HEK293 (cell line): ENCODE results near the gene AIF1.
A peak's percentile ranks its signal among the peaks of the same experiment; 100 is the strongest.

ENCODE experiments used
- CTCF ChIA-PET: fragments of 350-600 bp; formaldehyde crosslinking; extraction: SDS; loops from one replicate; lab custom pipeline; 2021; ENCODE audit warnings: antibody characterized with exemption; lab: Yijun Ruan, JAX
- POLR2A ChIA-PET: fragments of 300-600 bp; formaldehyde crosslinking; extraction: SDS; loops from one replicate; lab custom pipeline; 2020; ENCODE audit warnings: antibody characterized with exemption, inconsistent platforms; lab: Yijun Ruan, JAX
- H3K27ac ChIP-seq: fragments of 200-500 bp; sonication (Bioruptor generic); 2 replicates; pipeline ENCODE4 v1.5.1; 2014; ENCODE audit warnings: low read depth, low read length, control low read depth, inconsistent platforms; ENCODE audit errors: extremely low read depth
- H3K36me3 ChIP-seq, 2 experiments: fragments of 200-500 bp in 1 of 2; sonication (Bioruptor generic) in 1 of 2; 1 replicate in 1 of 2; 2 replicates in 1 of 2; pipeline ENCODE4 v1.5.1; 2014 to 2017; ENCODE audit warnings: inconsistent platforms in 2 of 2, low read length in 2 of 2; ENCODE audit not compliant: control insufficient read depth in 2 of 2, insufficient read depth in 1 of 2
- H3K4me1 ChIP-seq: fragments of 200-500 bp; sonication (Bioruptor generic); 2 replicates; pipeline ENCODE4 v1.5.1; 2014; ENCODE audit warnings: mild to moderate bottlenecking, low read length, inconsistent platforms; ENCODE audit not compliant: control insufficient read depth, insufficient read depth
- H3K4me3 ChIP-seq: 2 replicates; pipeline ENCODE4 v1.5.1; 2011; ENCODE audit warnings: low read depth, mild to moderate bottlenecking, control low read depth, low read length, moderate library complexity
- H3K9me3 ChIP-seq: fragments of 200-500 bp; sonication (Bioruptor generic); 2 replicates; pipeline ENCODE4 v1.5.1; 2014; ENCODE audit warnings: low read depth, low read length, inconsistent platforms; ENCODE audit not compliant: control insufficient read depth, insufficient read depth
- EGR2 ChIP-seq: fragments of 450-650 bp; formaldehyde crosslinking; IDR thresholded peaks from 2 replicates; pipeline ENCODE4 v1.5.1; 2016; ENCODE audit warnings: low read depth, missing biosample characterization, missing genetic modification characterization
- GLI4 ChIP-seq: fragments of 450-650 bp; formaldehyde crosslinking; IDR thresholded peaks from 2 replicates; pipeline ENCODE4 v1.5.1; 2016; ENCODE audit warnings: missing biosample characterization, missing genetic modification characterization
- GLIS2 ChIP-seq: fragments of 450-650 bp; formaldehyde crosslinking; IDR thresholded peaks from 2 replicates; pipeline ENCODE4 v1.5.1; 2016; ENCODE audit warnings: missing biosample characterization, missing genetic modification characterization
- KLF10 ChIP-seq: fragments of 450-650 bp; IDR thresholded peaks from 2 replicates; pipeline ENCODE4 v1.5.1; 2018; ENCODE audit warnings: missing biosample characterization, mild to moderate bottlenecking, missing genetic modification characterization
- PRDM1 ChIP-seq: fragments of 450-650 bp; formaldehyde crosslinking; IDR thresholded peaks from 2 replicates; pipeline ENCODE4; 2016; ENCODE audit warnings: missing biosample characterization, missing genetic modification characterization
- SCRT1 ChIP-seq: fragments of 450-650 bp; formaldehyde crosslinking; IDR thresholded peaks from 2 replicates; pipeline ENCODE4 v1.5.1; 2016; ENCODE audit warnings: missing biosample characterization, missing genetic modification characterization, borderline replicate concordance
- TSHZ1 ChIP-seq: fragments of 450-650 bp; formaldehyde crosslinking; IDR thresholded peaks from 2 replicates; pipeline ENCODE4 v1.5.1; 2016; ENCODE audit warnings: missing biosample characterization, missing genetic modification characterization, borderline replicate concordance
- YY1 ChIP-seq: fragments of 450-650 bp; formaldehyde crosslinking; IDR thresholded peaks from 2 replicates; pipeline ENCODE4 v1.5.1; 2018; ENCODE audit warnings: missing biosample characterization, missing genetic modification characterization
- ZBTB11 ChIP-seq: fragments of 450-650 bp; formaldehyde crosslinking; conservative IDR thresholded peaks from 2 replicates; pipeline ENCODE4 v1.5.1; 2016; ENCODE audit warnings: low read depth, missing biosample characterization, missing genetic modification characterization
- ZBTB7A ChIP-seq: fragments of 450-650 bp; formaldehyde crosslinking; IDR thresholded peaks from 2 replicates; pipeline ENCODE4 v1.5.1; 2016; ENCODE audit warnings: low read depth, missing biosample characterization, missing genetic modification characterization
- ZEB2 ChIP-seq: fragments of 450-650 bp; formaldehyde crosslinking; IDR thresholded peaks from 2 replicates; pipeline ENCODE4 v1.5.1; 2016; ENCODE audit warnings: missing biosample characterization, missing genetic modification characterization
- ZFHX2 ChIP-seq: fragments of 450-650 bp; formaldehyde crosslinking; conservative IDR thresholded peaks from 2 replicates; pipeline ENCODE4 v1.5.1; 2016; ENCODE audit warnings: missing biosample characterization, missing genetic modification characterization
- ZNF169 ChIP-seq: fragments of 450-650 bp; formaldehyde crosslinking; IDR thresholded peaks from 2 replicates; pipeline ENCODE4 v1.5.1; 2016; ENCODE audit warnings: missing biosample characterization, missing genetic modification characterization
- ZNF202 ChIP-seq: fragments of 450-650 bp; formaldehyde crosslinking; IDR thresholded peaks from 2 replicates; pipeline ENCODE4 v1.5.1; 2016; ENCODE audit warnings: missing biosample characterization, missing genetic modification characterization, borderline replicate concordance
- ZNF366 ChIP-seq: fragments of 450-650 bp; formaldehyde crosslinking; conservative IDR thresholded peaks from 2 replicates; pipeline ENCODE4 v1.5.1; 2016; ENCODE audit warnings: missing biosample characterization, missing genetic modification characterization
- ZNF473 ChIP-seq: fragments of 450-650 bp; formaldehyde crosslinking; IDR thresholded peaks from 2 replicates; pipeline ENCODE4 v1.5.1; 2017; ENCODE audit warnings: missing biosample characterization, missing genetic modification characterization
- ZNF510 ChIP-seq: fragments of 450-650 bp; formaldehyde crosslinking; IDR thresholded peaks from 2 replicates; pipeline ENCODE4 v1.5.1; 2018; ENCODE audit warnings: mild to moderate bottlenecking, missing genetic modification characterization, missing biosample characterization; ENCODE audit not compliant: insufficient replicate concordance
- ZNF596 ChIP-seq: fragments of 450-650 bp; IDR thresholded peaks from 2 replicates; pipeline ENCODE4 v1.5.0; 2018; ENCODE audit warnings: missing biosample characterization, mild to moderate bottlenecking, missing genetic modification characterization, moderate library complexity
- ZNF660 ChIP-seq: fragments of 450-650 bp; IDR thresholded peaks from 2 replicates; pipeline ENCODE4 v1.5.1; 2018; ENCODE audit warnings: missing biosample characterization, mild to moderate bottlenecking, missing genetic modification characterization
- ZNF701 ChIP-seq: fragments of 450-650 bp; formaldehyde crosslinking; IDR thresholded peaks from 2 replicates; pipeline ENCODE4 v1.5.1; 2016; ENCODE audit warnings: missing biosample characterization, missing genetic modification characterization
- ZNF837 ChIP-seq: fragments of 450-650 bp; formaldehyde crosslinking; IDR thresholded peaks from 2 replicates; pipeline ENCODE4 v1.5.1; 2016; ENCODE audit warnings: missing biosample characterization, missing genetic modification characterization
- ZSCAN30 ChIP-seq: fragments of 450-650 bp; IDR thresholded peaks from 2 replicates; pipeline ENCODE4 v1.5.1; 2018; ENCODE audit warnings: missing biosample characterization, mild to moderate bottlenecking, missing genetic modification characterization, moderate library complexity
- TF ChIP-seq, protein P1 (sequence below): fragments of 450-650 bp; formaldehyde crosslinking; IDR thresholded peaks from 2 replicates; pipeline ENCODE4 v1.5.1; 2017; ENCODE audit warnings: missing biosample characterization, missing genetic modification characterization

Gene AIF1

GRCh38 chr6:31587791-31588777, 26.9 kb upstream of the AIF1 start:
- no peaks in the 10 kb centered on the region for H3K36me3 ChIP-seq
- no peaks in the 10 kb centered on the region for H3K9me3 ChIP-seq
- H3K4me1 ChIP-seq = no peaks in the 10 kb centered on the region
- no peak for TF ChIP-seq ZEB2 (tag by site-specific recombination)
- no peak for TF ChIP-seq ZNF660 (tag by site-specific recombination)
- peak; percentile 99 for TF ChIP-seq PRDM1
- TF ChIP-seq ZNF366 (tag by site-specific recombination) = peak; percentile 60
- no peak for TF ChIP-seq ZSCAN30 (tag by site-specific recombination)
- no peak for TF ChIP-seq ZNF169
- peak; percentile 97 for TF ChIP-seq ZNF596 (tag by site-specific recombination)
- TF ChIP-seq KLF10 (tag by site-specific recombination) = no peak
- H3K27ac ChIP-seq = no peak overlapping the region
- H3K4me3 ChIP-seq = no peak overlapping the region
- ChIA-PET POLR2A (interaction anchor here (0.6 kb wide), 1 partner anchor 87 kb away, joined by 3 read pairs; no protein-coding TSS in a partner anchor), CTCF (interaction anchor here (0.6 to 18.7 kb wide), 10 partner anchors 8 to 485 kb away, joined by 3 to 518 read pairs (median 4); partner anchors contain the start of genes ATP6V1G2, NCR3 and TNF)

DNA sequence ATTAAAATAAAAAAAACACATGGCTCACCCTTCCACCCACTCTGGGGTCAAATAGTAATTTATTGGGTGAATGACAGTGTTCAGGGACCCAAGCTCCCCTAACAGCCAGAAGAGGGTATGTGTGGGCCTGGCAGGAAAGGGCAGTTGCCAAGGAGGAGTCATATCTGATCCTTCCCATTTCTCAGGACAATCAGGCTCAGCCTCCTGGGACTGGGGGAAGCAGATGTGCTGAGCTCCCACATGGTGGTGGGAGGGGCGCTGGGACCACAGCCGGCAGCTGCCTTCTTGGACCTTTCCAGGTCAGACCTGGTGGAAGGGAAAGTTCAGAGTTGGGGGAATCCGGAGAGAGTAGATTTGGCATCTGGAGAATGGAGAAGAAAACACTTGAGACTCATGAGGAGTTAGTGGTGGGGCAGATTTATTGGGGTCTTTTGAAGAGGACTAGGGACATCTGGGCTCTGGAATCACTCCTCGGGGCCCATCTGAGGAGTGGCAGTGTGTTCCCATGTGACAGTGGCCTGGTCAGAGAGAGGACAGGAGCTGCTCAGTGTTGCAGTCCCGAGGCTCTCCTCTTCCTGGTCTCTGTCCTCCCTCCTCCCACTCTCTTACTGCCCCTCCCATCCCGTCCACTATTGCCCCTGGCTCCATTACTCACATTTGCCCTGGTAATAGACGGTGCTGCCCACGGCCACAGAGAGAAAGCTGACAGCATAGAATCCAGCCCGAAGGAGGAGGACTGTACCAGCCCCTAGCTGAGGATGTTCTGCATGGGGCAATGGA, 26.0 kb upstream of the AIF1 start:
- Histone ChIP-seq H3K9me3 (no peaks in the 10 kb centered on the region), H3K4me3 (no peak overlapping the region), H3K27ac (no peak overlapping the region), H3K4me1 (no peaks in the 10 kb centered on the region), H3K36me3 (no peaks in the 10 kb centered on the region)
- CTCF ChIA-PET = interaction anchor here (0.6 to 18.7 kb wide), 10 partner anchors 7 to 358 kb away, joined by 3 to 518 read pairs (median 4); partner anchors contain the start of genes ATP6V1G2, NCR3 and TNF
- POLR2A ChIA-PET = no interaction called here
- no peak for TF ChIP-seq ZNF473
- no peak for TF ChIP-seq ZBTB7A (tag by site-specific recombination)
- TF ChIP-seq, protein P1, sequence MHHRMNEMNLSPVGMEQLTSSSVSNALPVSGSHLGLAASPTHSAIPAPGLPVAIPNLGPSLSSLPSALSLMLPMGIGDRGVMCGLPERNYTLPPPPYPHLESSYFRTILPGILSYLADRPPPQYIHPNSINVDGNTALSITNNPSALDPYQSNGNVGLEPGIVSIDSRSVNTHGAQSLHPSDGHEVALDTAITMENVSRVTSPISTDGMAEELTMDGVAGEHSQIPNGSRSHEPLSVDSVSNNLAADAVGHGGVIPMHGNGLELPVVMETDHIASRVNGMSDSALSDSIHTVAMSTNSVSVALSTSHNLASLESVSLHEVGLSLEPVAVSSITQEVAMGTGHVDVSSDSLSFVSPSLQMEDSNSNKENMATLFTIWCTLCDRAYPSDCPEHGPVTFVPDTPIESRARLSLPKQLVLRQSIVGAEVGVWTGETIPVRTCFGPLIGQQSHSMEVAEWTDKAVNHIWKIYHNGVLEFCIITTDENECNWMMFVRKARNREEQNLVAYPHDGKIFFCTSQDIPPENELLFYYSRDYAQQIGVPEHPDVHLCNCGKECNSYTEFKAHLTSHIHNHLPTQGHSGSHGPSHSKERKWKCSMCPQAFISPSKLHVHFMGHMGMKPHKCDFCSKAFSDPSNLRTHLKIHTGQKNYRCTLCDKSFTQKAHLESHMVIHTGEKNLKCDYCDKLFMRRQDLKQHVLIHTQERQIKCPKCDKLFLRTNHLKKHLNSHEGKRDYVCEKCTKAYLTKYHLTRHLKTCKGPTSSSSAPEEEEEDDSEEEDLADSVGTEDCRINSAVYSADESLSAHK (tag by site-specific recombination) = no peak
- no peak for TF ChIP-seq SCRT1 (tag by site-specific recombination)
- TF ChIP-seq GLI4 = no peak
- no peak for TF ChIP-seq ZNF366 (tag by site-specific recombination)
- no peak for TF ChIP-seq ZNF837 (tag by site-specific recombination)
- TF ChIP-seq PRDM1 = peak; percentile 37; the same call in 1 of the 2 replicates
- TF ChIP-seq EGR2 (tag by site-specific recombination) = peak; percentile 36; the same call in 1 of the 2 replicates
- TF ChIP-seq YY1 = no peak
- TF ChIP-seq ZNF510 (tag by site-specific recombination) = no peak
- peak; percentile 49; the same call in 1 of the 2 replicates for TF ChIP-seq ZFHX2 (tag by site-specific recombination)
- no peak for TF ChIP-seq GLIS2
- no peak for TF ChIP-seq ZNF202 (tag by site-specific recombination)
- no peak for TF ChIP-seq TSHZ1
- TF ChIP-seq ZBTB11 (tag by site-specific recombination) = no peak
- no peak for TF ChIP-seq ZNF701 (tag by site-specific recombination)
